HUES48 (cell line): ENCODE measurements around the gene SARS1.

ENCODE experiments used
- H3K27ac ChIP-seq: one replicate; pipeline ENCODE4 v1.7.0; 2013; ENCODE audit warnings: low read depth, low read length, inconsistent platforms
- H3K27me3 ChIP-seq: 2 replicates; pipeline ENCODE4 v1.6.1; 2013; ENCODE audit warnings: mild to moderate bottlenecking, low read length; ENCODE audit not compliant: control insufficient read depth, insufficient read depth
- H3K36me3 ChIP-seq: 2 replicates; pipeline ENCODE4 v1.6.1; 2013; ENCODE audit warnings: low read length; ENCODE audit not compliant: control insufficient read depth, insufficient read depth
- H3K4me1 ChIP-seq: 2 replicates; pipeline ENCODE4 v1.6.1; 2013; ENCODE audit warnings: mild to moderate bottlenecking, low read length; ENCODE audit not compliant: control insufficient read depth, insufficient read depth
- H3K4me3 ChIP-seq: 2 replicates; pipeline ENCODE4 v1.5.1; 2013; ENCODE audit warnings: mild to moderate bottlenecking, low read depth, low read length
- H3K9ac ChIP-seq: 2 replicates; pipeline ENCODE4 v1.6.1; 2013; ENCODE audit warnings: mild to moderate bottlenecking, low read depth, low read length, moderate library complexity
- H3K9me3 ChIP-seq: 2 replicates; pipeline ENCODE4 v1.6.1; 2013; ENCODE audit warnings: low read length; ENCODE audit not compliant: control insufficient read depth, insufficient read depth

The SARS1 gene

GRCh38 chr1:109183058-109183738, 30.5 kb upstream of the SARS1 start:
- Histone ChIP-seq H3K9me3 (peaks cover 3% of the 10 kb centered on the region; the same call in 1 of the 2 replicates), H3K4me3 (no peak overlapping the region), H3K9ac (no peak overlapping the region), H3K4me1 (no peaks in the 10 kb centered on the region), H3K27me3 (no peaks in the 10 kb centered on the region), H3K36me3 (no peaks in the 10 kb centered on the region), H3K27ac (no peak overlapping the region)

- no peaks in the 10 kb centered on the region for H3K27me3 ChIP-seq
- H3K27ac ChIP-seq, result no peak overlapping the region
These were observed 29.0 kb upstream of the SARS1 start for GRCh38 chr1:109184687-109185086.

GRCh38 chr1:109185357-109185756, 28.4 kb upstream of the SARS1 start:
- H3K27me3 ChIP-seq, result no peaks in the 10 kb centered on the region
- no peak overlapping the region for H3K27ac ChIP-seq
- H3K4me1 ChIP-seq, result no peaks in the 10 kb centered on the region
- H3K36me3 ChIP-seq, result no peaks in the 10 kb centered on the region
- H3K9me3 ChIP-seq, result no peaks in the 10 kb centered on the region
- no peak overlapping the region for H3K4me3 ChIP-seq
- no peak overlapping the region for H3K9ac ChIP-seq

More at GRCh38 chr1:109184687-109185086, 29.0 kb upstream of the SARS1 start:
- Histone ChIP-seq H3K4me1 (no peaks in the 10 kb centered on the region), H3K9me3 (no peaks in the 10 kb centered on the region), H3K4me3 (no peak overlapping the region), H3K9ac (no peak overlapping the region), H3K36me3 (no peaks in the 10 kb centered on the region)

DNA sequence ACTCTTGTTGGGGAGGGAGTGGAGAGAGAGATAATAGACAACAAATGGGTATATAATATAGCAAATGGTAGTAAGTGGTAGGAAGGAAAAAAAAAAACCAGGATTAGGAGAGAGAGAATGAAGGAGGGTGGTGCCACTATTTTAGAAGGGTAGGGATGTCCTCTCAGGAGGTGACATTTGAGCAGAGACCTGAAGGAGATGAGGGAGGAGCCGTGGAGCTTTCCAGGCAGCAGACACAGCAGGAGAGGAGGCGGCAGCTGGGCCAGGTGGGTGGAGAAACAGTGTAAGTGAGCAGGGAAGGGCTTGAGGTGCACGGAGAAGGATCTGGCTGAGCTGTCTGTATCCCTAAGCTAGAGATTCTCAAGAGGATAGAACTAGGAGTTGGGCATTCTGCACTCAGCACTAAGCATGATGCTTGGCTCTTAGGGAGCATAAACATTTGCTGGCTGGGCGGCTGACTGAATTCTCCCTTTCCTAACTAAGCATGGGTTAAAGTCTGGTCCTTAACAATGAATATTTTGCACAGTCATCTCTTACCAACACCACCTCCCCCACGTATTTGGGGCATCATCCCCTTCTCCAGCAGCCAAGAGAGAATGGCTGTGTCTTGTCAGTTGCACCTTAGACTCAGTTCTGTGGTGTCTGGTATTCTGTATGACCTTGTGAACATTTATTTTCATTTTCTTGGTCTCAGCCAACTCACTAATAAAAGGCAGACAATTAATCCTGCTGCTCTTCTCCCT, 27.6 kb upstream of the SARS1 start:
- no peaks in the 10 kb centered on the region for H3K9me3 ChIP-seq
- H3K9ac ChIP-seq, result no peak overlapping the region
- H3K36me3 ChIP-seq, result no peaks in the 10 kb centered on the region
- H3K27me3 ChIP-seq, result no peaks in the 10 kb centered on the region
- no peak overlapping the region for H3K4me3 ChIP-seq
- H3K27ac ChIP-seq, result no peak overlapping the region
- no peaks in the 10 kb centered on the region for H3K4me1 ChIP-seq

GRCh38 chr1:109186733-109187086, 27.0 kb upstream of the SARS1 start:
- H3K9ac ChIP-seq, result no peak overlapping the region
- H3K9me3 ChIP-seq, result no peaks in the 10 kb centered on the region
- no peak overlapping the region for H3K4me3 ChIP-seq
- H3K27ac ChIP-seq, result no peak overlapping the region
- H3K27me3 ChIP-seq, result no peaks in the 10 kb centered on the region
- H3K36me3 ChIP-seq, result no peaks in the 10 kb centered on the region
- no peaks in the 10 kb centered on the region for H3K4me1 ChIP-seq

GRCh38 chr1:109187127-109187526, 26.6 kb upstream of the SARS1 start:
- no peaks in the 10 kb centered on the region for H3K9me3 ChIP-seq
- H3K9ac ChIP-seq, result no peak overlapping the region
- H3K36me3 ChIP-seq, result no peaks in the 10 kb centered on the region
- no peak overlapping the region for H3K4me3 ChIP-seq
- H3K27ac ChIP-seq, result no peak overlapping the region
- no peaks in the 10 kb centered on the region for H3K4me1 ChIP-seq
- H3K27me3 ChIP-seq, result no peaks in the 10 kb centered on the region

DNA sequence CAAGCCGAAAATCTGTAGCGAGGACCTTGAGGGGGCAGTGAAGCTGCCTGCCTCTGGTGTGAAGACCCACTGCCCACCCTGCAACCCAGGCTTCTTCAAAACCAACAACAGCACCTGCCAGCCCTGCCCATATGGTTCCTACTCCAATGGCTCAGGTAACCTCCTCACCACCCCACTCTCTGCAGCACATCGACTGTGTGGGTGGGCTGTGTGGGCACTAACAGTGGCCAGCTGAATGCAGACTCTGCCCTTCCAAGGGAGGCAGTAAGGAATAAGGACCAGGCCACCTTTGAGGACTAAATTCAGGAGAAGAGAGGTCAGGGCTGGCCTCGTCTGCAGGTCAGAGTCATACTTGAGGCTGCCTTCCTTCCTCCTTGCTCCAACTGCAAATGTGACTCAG, 25.5 kb upstream of the SARS1 start:
- H3K27me3 ChIP-seq, result no peaks in the 10 kb centered on the region

DNA sequence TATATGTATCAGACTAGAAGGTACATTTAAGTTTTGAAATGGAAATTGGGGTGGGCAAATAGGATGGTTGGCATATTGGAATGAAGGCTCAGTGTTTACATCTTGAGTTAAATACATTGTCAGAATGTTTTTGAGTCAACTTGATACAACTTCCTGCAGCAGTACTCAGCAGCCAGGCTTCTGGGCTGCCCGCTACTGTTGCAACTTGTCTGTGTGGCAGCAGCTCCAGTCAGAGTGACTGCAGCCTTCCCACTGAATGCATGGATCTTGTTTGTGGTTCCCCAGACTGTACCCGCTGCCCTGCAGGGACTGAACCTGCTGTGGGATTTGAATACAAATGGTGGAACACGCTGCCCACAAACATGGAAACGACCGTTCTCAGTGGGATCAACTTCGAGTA, 24.9 kb upstream of the SARS1 start:
- Histone ChIP-seq H3K27me3 (no peaks in the 10 kb centered on the region), H3K4me1 (no peaks in the 10 kb centered on the region), H3K9ac (no peak overlapping the region), H3K27ac (no peak overlapping the region), H3K36me3 (no peaks in the 10 kb centered on the region), H3K4me3 (no peak overlapping the region), H3K9me3 (no peaks in the 10 kb centered on the region)

More for the DNA sequence above, 25.5 kb upstream of the SARS1 start:
- Histone ChIP-seq H3K4me1 (no peaks in the 10 kb centered on the region), H3K27ac (no peak overlapping the region), H3K9ac (no peak overlapping the region), H3K9me3 (no peaks in the 10 kb centered on the region), H3K4me3 (no peak overlapping the region), H3K36me3 (no peaks in the 10 kb centered on the region)

DNA sequence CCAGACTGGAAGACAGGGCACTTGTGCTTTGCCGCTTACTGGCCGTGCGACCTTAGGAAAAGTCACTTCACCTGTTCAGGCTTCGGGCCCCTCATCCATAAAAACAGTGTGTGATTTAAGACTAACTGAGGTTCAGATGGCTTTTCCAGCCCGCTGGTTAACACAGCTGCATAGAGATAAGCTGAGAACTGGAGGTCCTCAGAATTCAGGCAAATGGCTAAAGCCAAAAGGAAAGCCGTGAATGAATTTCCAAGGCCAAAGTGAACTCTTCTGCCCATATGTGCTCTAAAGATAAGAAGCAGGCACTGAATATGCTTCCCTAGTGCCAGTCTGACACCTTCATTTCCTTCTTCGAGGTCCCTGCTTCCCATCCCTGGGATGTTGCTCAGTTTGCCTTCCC, 23.5 kb upstream of the SARS1 start:
- Histone ChIP-seq H3K36me3 (no peaks in the 10 kb centered on the region), H3K27ac (no peak overlapping the region), H3K4me3 (no peak overlapping the region), H3K27me3 (no peaks in the 10 kb centered on the region), H3K9me3 (no peaks in the 10 kb centered on the region), H3K4me1 (no peaks in the 10 kb centered on the region), H3K9ac (no peak overlapping the region)

DNA sequence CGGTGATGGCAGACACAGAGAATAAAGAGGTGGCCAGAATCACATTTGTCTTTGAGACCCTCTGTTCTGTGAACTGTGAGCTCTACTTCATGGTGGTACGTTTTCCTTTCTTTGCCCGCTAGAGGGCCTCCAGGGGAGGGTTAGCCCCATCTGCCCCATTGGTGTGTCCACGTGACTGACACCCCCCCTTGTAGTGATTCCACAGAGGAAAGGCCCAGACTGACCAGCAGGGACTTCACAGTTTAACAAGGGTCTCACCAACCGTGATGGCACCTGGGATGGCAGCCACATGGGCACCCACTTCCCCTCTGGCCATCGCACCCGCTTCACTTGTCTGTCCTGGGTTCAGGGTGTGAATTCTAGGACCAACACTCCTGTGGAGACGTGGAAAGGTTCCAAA, 22.3 kb upstream of the SARS1 start:
- Histone ChIP-seq H3K4me1 (no peaks in the 10 kb centered on the region), H3K9me3 (no peaks in the 10 kb centered on the region), H3K27ac (no peak overlapping the region), H3K4me3 (no peak overlapping the region), H3K9ac (no peak overlapping the region), H3K27me3 (no peaks in the 10 kb centered on the region), H3K36me3 (no peaks in the 10 kb centered on the region)

DNA sequence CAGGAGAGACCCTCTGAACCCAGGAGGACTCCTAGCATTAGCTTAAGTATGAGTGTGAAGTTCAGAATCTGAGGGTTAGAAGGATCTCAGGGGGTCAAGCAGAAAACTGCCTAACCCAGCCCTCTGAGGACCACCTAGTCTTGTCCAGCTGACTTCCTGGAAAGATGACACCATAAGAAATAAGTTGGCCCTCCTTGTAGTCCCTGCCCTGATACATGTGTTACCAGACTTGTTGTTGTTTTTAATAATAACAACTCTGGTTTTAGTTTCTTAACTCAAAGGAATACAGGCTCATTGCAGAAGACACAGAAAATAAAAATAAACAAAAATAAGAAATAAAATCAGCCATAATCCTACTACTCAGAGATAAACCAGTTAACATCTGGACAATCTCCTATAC, 21.8 kb upstream of the SARS1 start:
- Histone ChIP-seq H3K36me3 (no peaks in the 10 kb centered on the region), H3K27ac (no peak overlapping the region), H3K9me3 (no peaks in the 10 kb centered on the region), H3K27me3 (no peaks in the 10 kb centered on the region), H3K4me1 (no peaks in the 10 kb centered on the region), H3K9ac (no peak overlapping the region), H3K4me3 (no peak overlapping the region)
